HG03095 (cell line): Measurements from ENCODE around the gene PRCD.

Experiments
- ATAC-seq: cut with Tn5 transposase; IDR thresholded peaks from one replicate; pipeline ENCODE4 v1.9.1; 2021; ENCODE audit warnings: moderate library complexity; ENCODE audit not compliant: unreplicated experiment

The PRCD gene

DNA sequence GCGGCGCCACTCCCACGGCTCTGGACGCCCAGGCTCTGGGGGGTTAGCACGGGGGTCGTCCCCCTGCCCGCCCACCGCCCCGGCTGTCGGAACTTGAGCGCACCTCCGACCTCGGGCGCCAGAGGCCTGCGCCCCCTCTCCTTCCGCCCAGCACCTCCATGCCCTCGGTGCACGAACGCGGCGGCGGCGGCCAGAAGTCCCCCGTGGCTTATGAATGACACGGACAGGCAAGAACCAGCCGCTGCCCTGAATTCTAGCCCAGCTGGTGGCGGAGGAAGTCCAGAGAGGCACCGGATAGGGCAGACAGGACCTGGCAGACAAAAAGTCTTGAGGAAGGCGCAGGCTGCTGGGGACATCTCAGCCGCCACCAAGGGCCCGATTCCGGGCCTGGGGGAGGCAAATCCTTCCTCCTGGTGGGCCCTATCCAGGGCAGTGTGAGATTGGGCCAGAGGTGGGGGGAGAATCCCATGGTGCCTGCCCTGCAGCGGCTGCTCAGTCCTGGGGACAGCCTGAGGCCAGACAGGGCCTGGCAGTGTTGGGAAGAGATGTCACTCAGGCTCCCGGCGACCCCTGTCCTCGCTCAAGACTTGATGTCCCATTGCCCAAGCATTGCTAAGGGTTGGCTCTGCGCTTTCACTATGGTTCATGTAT lies 1.4 kb upstream of the PRCD start:
- ATAC-seq: no peak

DNA sequence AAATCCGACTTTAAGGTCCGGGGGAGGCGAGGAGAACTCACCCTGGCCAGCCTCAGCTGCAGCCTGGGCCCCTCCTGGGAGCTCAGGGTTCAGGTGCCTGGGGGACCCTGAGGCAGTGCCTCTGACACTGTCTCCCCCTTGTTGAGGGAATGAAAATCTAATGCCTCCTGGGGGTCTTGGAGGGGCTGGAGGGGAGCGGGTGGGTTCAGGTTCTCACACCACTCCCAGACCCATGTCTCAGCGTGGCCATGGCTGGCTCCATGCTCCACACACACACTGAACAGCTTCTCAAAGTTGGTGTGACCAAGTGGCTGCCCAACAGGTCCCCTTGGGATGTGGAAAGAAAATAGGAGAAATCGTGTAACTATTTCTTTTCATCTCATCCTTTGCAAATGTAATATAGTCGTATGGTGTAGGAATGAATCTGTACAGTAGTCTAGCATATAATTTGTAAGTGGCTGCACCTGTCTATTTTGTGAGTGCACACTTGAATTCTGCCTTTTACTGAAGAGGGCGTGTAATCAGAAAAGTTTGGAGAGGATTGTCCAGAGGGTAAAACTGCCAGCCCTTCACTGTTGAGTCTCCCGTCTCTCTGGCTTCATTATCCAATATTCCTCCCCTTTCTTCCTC lies 788 bp upstream of the PRCD start:
- ATAC-seq: no peak

DNA sequence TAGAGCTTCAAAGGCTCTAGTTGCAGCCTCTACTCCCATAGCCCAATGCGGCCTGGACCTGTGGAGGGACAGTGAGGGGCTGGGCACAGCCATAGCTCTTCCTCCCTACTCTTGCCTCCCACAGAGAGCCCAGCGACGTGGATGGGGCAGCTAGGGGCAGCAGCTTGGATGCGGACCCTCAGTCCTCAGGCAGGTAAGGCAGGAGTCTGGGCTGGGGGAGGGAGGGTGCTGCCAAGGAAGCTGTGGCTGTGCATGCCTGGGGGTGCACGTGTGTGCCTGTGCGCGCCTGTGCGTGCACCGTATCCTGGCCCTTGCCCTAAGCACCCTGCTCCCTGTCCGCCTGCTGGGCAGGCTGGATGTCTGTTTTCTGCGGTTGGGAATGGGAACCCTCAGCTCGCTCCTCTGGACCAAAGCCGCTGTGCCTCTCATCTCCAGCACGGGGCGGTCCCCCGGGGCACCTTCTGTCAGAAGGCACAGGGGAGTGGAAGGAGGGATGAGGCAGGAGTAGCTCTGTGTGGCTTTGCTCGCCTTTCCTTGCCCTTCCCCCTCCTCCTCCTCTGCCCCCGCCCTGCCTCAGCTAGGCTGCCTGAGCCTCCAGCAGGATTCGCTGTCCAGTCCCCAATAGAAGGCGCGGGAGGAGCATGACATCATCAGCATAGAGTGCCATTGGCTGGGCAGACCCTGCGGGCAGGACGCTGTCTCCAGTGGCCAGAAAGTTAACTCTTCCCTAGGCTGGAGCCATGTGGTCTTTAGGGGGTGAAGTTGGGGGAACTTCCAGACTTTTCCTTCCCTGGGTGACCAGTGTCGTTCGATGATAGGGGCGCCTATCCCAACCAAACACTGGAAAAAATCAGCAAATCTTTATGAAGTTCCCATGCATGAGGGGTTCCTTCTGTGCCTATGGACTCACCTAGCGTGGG lies 797 bp downstream of the PRCD start:
- ATAC-seq: no peak

DNA sequence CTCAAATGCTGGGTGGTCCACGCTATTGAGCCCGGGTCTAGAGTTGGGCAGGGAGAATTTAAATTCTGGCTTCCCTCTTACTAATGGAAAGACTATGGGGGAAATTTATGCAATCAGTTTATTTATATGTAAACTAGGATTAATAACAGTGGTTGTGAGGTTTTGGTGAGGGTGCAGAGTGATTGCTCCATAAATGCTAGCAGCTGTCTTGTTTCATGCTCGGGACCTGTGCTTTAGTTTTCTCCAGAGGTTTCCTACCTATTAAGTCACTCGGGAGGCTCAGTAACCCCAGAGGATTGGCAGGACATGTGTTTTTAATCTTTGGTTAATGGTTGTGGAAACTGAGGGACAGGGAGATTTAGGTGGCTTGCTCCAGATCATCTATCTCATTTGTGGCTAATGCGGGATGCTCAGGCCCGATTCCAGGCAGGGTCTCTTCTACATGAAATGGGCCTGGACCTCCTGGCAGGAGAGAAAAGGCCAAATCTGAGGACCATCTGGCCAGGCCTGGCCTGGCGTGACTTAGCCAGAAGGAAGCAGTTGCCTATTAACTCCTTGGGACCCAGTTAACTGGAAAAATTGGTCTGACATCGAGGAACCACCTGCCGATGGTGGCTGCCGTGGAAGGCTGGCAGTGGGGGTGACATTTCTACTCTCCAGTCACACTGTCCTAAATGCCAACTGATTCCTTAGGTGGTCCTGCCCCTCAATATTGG lies 2.1 kb downstream of the PRCD start:
- ATAC-seq: no peak

DNA sequence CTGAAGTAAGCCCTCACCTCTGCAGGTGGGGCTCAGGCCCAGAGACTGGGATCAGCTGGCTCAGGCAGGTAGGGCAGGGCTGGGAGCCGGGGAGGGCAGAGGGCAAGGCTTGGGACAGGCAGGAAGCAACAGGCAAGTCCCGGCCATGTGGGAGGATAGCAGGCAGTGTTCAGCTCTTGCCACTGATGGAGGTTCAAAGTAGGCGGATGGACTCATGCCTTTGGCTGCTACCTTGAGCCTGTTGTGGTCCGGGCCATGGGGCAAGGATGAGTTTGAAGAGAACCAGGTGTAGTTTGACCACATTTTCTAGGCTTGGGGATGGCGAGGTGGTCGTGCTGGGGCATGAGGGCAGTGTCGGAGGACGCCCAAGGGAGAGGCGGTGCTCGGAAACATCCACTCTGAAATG lies 2.7 kb downstream of the PRCD start:
- no peak for ATAC-seq

DNA sequence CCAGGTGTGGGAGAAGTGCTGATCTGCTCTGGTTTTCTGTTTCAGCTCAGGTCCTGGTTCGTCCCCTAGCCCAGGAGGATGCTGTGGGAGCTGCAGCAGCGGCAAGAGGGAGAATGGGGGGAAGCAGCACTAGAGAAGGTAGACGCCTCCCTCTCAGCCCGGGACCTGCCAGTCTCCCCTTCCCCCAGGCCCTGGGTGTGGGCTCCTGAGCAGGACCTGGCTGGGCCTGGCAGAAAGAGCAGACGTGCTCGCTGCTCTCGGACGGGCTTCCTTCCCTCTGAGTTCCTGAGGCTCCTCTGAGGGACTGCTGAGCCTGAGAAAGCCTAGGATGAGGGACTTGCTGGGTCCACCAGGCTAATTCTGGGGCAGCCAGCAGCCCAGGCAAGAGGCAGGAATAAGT lies 3.1 kb downstream of the PRCD start:
- ATAC-seq: no peak

DNA sequence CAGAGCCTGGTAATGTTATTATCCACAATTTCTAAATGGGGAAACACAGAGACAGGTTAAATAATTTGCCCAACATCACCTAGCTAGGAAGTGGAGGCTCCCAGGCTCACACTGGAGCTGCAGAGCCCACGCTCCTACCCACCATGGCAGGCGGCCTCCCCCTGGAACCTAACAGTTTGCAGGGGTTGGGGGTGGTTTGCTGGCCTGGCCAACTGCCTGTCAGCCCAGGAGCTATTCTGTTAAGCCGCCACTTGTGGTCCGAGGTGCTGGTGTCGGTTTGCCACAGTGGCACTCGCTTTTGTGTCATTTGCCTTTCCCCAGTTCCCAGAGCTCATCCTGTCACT lies 3.6 kb downstream of the PRCD start:
- ATAC-seq: no peak

DNA sequence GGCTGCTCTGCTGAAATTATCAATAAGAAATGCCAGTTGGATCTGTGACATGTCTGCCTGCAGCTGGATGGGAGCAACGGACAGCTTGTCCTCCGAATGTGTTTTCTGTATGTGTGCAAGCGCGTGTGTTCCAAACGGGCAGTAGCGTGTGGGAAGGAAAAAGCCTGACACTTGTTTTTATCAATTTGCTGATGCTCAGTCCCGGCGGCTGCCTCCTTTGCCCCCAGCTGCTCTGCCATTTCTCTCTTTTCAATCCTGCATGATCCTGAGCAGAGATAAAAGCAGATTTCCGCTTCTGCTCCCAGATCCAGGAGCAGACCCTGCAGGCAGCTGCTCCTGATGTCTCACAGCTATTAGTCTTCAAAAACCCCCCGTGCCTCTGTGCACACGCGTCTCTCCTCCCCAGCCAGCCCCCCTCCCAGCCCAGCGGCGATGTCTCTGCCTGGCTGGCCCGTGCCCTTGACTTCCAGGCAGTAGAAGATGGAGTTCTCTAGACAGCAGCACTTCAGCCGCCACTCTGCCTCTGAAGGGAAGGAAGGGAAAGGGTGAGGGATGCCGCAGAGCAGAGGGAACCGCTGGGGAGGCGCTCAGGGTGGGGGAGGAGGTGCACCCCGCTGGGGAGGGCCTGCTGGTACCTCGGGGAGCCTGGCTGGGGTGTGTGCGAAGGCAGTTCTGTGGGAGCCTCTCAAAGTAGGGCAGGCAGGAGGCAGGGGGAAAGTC lies 4.1 kb downstream of the PRCD start:
- no peak for ATAC-seq

DNA sequence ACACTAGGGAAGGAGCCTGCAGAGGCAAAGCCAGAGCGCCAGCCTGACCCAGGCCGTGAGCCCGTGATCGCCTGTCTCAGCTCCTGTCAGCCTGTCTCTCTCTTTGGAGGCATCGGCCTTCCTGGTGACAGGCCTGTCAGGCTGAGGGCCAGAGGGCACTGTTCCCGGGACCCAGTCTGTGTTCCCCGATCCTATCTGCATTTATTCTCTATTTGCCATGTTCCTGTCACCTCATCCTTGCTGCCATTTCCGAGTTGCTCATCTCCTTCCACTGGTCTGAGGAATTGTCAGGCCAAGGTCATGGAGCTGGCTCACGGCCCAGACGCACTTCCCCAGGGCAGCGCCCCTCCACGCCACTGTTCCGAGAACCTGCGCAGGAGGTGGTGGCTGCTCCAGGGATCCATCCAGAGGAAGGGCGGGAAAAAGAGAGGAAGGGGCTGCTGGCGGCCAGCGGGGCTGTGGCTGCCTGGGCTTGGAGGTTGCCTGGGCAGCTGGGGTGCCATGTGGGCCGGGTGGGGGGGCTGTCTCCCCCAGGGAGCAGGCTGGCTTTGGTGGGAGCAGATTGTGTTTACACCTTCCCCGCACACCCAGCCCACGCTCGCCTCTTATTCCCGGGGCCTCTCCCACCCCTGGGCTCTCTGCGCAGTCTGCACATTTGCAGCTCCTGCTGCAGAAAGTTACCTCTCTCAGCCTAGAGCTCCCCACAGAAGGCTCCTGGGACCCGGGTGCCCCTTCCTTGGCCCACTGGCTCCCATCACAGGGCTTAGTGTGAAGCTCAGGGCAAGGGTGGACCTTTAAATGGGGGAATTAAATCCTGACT lies 4.9 kb downstream of the PRCD start:
- ATAC-seq: no peak

DNA sequence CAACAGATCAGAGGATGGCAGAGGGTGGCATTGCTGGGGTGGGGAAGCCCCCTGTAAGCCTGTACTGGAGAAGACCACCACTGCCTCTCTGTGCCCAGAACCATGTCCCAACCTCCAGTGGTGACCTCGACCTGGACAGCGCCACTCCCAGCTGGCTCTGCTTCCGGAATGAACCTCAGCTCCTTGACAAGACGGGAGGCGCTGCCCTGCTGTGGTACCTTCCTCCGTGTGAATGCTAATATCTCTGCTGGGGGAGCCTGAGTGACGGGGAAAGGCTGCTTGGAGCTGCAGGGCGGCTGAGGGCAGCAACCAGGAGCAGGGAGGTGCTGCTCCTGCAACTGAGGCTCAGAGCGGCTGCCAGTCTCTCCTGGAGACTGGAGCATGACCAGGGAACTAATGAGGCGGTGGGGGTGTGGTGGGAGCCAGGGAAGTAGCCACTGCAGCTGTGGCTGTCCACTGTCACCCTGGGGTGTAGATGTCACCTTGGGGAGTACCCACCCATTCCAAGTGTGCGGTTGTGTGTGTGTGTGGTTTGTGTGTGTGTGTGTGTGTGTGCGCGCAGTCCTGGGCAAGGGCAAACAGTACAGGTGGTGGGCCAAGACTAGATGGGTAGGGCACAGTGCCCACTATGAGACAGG lies 6.2 kb downstream of the PRCD start:
- no peak for ATAC-seq

DNA sequence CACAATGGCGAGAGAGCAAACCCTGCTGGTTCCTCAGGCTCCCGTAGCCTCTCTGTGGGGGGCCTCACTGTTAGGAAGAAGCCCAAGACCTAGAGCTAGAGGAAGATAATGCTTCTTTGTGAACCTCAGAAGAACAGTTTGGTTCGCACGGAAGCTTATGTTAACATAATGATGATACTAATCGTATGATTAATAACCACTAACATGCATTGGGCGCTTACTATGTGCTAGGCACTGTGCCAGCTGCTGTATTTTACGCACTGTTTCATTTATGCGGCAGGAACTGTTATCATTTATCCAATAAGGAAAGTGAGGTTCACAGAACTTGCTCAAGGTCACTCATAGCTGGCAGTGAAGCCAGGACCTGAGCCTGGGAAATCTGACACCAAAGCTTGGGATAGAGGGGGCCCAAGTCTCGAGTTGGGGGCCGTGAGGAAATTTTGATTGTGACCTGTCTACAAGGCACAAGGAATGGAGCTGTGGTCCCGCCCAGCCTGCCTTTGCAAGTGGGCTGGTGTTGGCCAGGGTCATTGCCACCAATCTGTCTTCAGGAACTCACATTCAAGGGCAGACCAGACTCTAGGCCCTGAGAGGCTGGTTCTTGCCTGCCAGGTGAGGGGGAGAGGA lies 6.8 kb downstream of the PRCD start:
- no peak for ATAC-seq

DNA sequence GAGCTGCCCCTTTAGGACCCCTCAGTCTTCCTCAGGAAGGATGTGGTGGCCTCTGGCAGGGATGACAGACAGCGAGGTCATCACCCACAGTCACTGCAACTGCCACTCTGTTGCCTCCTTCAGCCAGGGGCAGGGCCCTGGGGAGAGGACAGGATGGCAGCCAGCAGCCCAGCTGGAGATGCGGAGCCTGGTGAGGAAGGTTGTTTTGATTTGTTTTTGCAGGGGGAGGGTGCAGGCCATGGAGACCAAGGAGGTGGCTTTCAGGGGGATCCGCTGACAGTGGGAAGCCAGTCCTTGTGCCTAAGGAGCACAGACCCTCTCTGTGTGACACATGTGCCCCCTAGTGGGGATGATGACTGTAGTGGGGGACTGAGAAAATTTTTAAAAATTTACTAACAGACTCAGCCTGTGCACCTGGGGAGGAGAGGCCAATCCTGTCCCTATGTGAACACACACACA lies 7.4 kb downstream of the PRCD start:
- ATAC-seq: no peak

DNA sequence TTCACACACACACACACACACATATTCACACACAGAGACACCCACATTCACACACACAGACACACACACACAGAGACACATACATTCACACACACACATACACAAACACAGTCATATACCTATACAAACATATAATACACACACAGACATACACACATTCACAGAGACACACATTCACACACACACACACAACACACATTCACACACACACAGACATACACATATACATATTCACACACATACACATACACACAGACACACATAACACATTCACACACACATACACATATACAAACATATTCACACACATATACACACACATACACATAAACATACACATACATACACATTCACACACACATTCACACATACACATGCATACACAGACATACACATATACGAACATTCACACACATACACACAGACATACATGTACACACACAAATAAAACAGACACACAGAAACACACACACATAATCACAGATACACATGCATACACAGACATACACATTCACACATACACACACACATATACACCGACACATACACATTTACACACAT lies 7.9 kb downstream of the PRCD start:
- ATAC-seq: no peak

DNA sequence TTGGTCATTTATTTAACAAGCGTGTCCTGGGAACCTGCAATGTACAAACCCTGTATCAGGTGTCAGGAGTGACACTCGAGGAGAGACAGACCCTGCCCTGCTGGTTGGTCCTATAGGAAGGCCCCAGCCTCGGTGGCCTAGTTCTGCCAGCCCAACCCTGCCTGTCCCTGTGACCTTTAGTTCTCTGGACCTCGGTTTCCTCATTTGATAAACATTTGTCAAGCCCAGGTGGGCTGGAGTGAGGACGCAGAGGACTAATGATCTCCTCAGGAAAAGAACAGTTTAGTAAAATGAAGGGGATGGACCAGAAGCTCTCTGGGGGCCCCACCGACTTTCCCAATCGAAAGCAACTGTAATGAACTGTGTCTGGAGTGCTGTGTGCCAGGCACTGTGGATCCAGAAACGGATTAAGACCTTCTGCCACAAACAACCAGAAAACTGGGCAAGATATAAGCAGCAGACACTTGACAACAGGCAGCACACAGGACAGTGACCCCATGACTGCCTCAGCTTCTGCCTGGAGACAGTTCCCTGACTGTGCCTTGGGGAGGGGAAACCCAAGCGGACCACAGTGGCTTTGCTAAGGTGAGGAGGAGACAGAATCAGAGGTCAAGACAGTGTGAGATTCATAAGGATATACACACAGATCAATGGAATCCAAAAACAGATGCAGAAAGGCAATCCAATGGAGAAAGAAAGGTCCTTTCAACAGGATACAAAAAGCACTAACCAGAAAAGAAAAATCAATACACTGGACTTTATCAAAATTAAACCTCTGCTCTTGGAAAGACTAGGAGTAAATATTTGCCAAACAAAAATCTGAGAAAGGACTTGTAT lies 8.8 kb downstream of the PRCD start:
- no peak for ATAC-seq

DNA sequence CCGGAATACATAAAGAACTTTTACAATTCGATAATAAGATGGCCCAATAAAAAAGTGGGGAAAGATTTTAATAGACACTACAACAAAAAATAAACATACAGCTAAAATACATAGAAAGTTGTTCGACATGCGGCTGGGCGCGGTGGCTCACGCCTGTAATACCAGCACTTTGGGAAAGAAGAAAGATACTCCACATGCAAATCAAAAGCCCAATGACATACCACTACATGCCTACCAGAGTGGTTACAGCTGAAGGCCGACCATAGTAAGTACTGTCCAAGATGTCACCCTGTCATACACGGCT lies 9.3 kb downstream of the PRCD start:
- ATAC-seq: no peak

DNA sequence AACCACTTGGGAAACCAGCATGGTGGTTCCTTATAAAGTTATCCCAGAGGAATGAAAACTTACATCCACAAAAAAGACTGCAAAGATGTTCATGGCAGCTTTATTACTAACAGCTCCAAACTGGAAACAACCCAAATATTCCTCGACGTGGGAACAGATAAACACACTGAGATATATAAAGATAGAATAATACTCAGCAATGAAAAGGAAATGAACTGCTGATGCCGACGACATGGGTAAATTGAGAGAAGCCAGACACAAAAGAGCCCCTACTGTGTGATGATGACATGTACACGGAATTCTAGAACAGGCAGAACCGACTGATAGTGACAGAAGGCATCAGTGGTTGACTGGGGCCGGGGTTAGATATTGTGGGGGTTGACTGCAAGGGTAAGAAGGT lies 9.7 kb downstream of the PRCD start:
- ATAC-seq: no peak

DNA sequence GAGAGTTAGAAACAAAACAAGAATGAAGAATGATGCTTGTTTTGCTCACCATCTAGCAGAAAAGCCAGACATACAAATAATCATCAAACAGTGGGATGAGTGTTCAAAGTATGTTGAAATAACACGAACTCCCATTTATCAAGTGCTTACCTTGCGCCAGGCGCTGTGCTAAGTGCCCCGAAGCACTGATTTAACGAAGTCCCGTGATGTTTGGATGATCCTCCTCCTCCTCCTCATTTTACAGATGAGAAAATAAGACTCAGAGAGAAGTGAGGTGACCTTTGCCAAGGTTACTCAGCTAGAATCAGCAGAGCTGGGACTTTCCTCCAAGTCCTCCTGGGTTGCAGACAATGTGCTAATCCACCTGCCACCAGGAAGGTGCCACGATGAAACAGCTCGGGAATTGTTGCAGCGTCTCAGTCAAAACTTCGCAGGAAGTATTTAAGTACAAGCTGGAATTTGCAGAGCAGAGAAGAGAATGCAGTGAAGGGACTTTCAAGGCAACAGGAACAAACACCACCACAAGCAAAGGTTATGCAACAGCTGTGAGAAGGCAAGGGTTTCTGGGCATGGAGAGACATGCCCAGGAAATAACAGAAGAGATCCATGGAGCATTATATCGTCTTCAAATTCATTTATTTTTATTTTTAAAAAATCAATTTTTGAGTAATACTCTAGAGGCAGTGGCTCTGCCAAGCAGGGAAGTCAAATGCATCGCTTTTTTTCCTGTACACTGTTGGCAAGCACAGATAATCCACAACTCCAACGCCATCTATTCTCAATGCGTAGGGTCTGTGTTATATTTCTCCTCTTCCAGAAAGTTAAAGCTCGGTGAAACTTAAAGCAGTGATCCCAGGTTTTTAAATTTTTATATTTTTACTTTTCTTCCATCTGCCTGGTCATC lies 11.1 kb downstream of the PRCD start:
- no peak for ATAC-seq
